Right atrium auricular region (tissue), 2 donors: ENCODE data around the gene PPP1R15A. TPM values are rescaled to one million over a fixed set of nuclear protein-coding genes. Genes with fewer than 3 reads are reported as not detected.

Experiments
- DNase-seq: peaks from one replicate; pipeline ENCODE4 v3.0.0-alpha.2; 2019; ENCODE audit warnings: low spot score
- H3K27ac ChIP-seq, 2 donors: fragments of 200-600 bp; sonication (generic); 1 replicate in 1 of 2; 2 replicates in 1 of 2; pipeline ENCODE4 v1.5.1; 2016 to 2019
- H3K27me3 ChIP-seq, 2 donors: fragments of 200-600 bp; sonication (generic); one replicate each; pipeline versions ENCODE4 v1.5.1 to v1.6.0; 2017 to 2019
- H3K36me3 ChIP-seq: fragments of 200-600 bp; sonication (generic); one replicate; pipeline ENCODE4 v1.5.1; 2016
- H3K4me1 ChIP-seq, 2 donors: fragments of 200-600 bp; sonication (generic); one replicate each; pipeline versions ENCODE4 v1.5.1 to v1.6.0; 2017 to 2019
- H3K4me3 ChIP-seq, 2 donors: fragments of 200-600 bp; sonication (generic); 1 replicate in 1 of 2; 2 replicates in 1 of 2; pipeline ENCODE4 v1.5.1; 2017 to 2019; ENCODE audit warnings: mild to moderate bottlenecking in 1 of 2, moderate library complexity in 1 of 2
- H3K9me3 ChIP-seq, 2 donors: fragments of 200-600 bp; sonication (generic); one replicate each; pipeline ENCODE4 v1.5.1; 2019
- CTCF ChIP-seq, 2 donors: fragments of 200-600 bp; sonication (generic); IDR thresholded peaks; one replicate each; pipeline ENCODE4 v1.5.1; 2019; ENCODE audit warnings: antibody characterized with exemption in 2 of 2
- total RNA-seq, 2 donors: library from RNA; depleted of rRNA; stranded (reverse); fragments of >200 nt; gene quantifications; one replicate each; pipeline ENCODE4 v1.1.0, GENCODE V29; 2016

Gene PPP1R15A
- 10 to 100 TPM; 55.0 to 97.6 TPM for total RNA-seq

- DNase-seq: peak; percentile 100
- Histone ChIP-seq H3K4me3 (peak within 1 kb of the TSS; percentile 88 to 95), H3K9me3 (no peaks in the 10 kb centered on the region), H3K36me3 (peaks cover 43% of the 10 kb centered on the region), H3K27me3 (no peaks in the 10 kb centered on the region), H3K27ac (peak within 1 kb of the TSS; percentile 99 to 100), H3K4me1 (peaks cover 0 to 55% of the 10 kb centered on the region in 2 donors)
- no peak for TF ChIP-seq CTCF (IDR thresholded peaks at IDR 0.05)
Observed at GRCh38 chr19:48872182-48872883, at the start of gene PPP1R15A. PPP1R15A (plus strand) TSS chr19:48872421; CDS start chr19:48873234, 813 bp downstream.

- TF ChIP-seq CTCF (IDR thresholded peaks at IDR 0.05): no peak
- peaks cover 0 to 14% of the 10 kb centered on the region in 2 donors for H3K4me1 ChIP-seq
Observed at GRCh38 chr19:48822514-48822913, 49.7 kb upstream of the PPP1R15A start.

GRCh38 chr19:48826606-48827020 is 45.6 kb upstream of the PPP1R15A start:
- Histone ChIP-seq H3K4me1 (no peaks in the 10 kb centered on the region), H3K36me3 (no peaks in the 10 kb centered on the region), H3K27ac (no peak overlapping the region), H3K4me3 (no peak overlapping the region), H3K27me3 (no peaks in the 10 kb centered on the region), H3K9me3 (no peaks in the 10 kb centered on the region)
- TF ChIP-seq CTCF (IDR thresholded peaks at IDR 0.05): no peak
- no peak for DNase-seq

More at GRCh38 chr19:48822514-48822913, 49.7 kb upstream of the PPP1R15A start:
- Histone ChIP-seq H3K27ac (no peak overlapping the region), H3K36me3 (no peaks in the 10 kb centered on the region), H3K27me3 (no peaks in the 10 kb centered on the region), H3K9me3 (no peaks in the 10 kb centered on the region), H3K4me3 (no peak overlapping the region)
- no peak for DNase-seq

- H3K9me3 ChIP-seq: no peaks in the 10 kb centered on the region
- no peak for DNase-seq
- H3K4me3 ChIP-seq: no peak overlapping the region
- no peaks in the 10 kb centered on the region for H3K4me1 ChIP-seq
- no peaks in the 10 kb centered on the region for H3K36me3 ChIP-seq
- H3K27ac ChIP-seq: no peak overlapping the region
- TF ChIP-seq CTCF (IDR thresholded peaks at IDR 0.05): no peak
- no peaks in the 10 kb centered on the region for H3K27me3 ChIP-seq
Observed at GRCh38 chr19:48830088-48830487, 42.1 kb upstream of the PPP1R15A start.

GRCh38 chr19:48830965-48831364 is 41.3 kb upstream of the PPP1R15A start:
- no peak overlapping the region for H3K27ac ChIP-seq
- no peaks in the 10 kb centered on the region for H3K36me3 ChIP-seq
- no peak for DNase-seq
- H3K4me3 ChIP-seq: no peak overlapping the region
- no peaks in the 10 kb centered on the region for H3K27me3 ChIP-seq
- no peak for TF ChIP-seq CTCF (IDR thresholded peaks at IDR 0.05)
- H3K4me1 ChIP-seq: peaks cover 0 to 7% of the 10 kb centered on the region in 2 donors
- no peaks in the 10 kb centered on the region for H3K9me3 ChIP-seq

GRCh38 chr19:48833049-48833448 is 39.2 kb upstream of the PPP1R15A start:
- no peaks in the 10 kb centered on the region for H3K9me3 ChIP-seq
- no peak overlapping the region for H3K4me3 ChIP-seq
- peaks cover 0 to 24% of the 10 kb centered on the region in 2 donors for H3K4me1 ChIP-seq
- no peak for DNase-seq
- H3K27me3 ChIP-seq: no peaks in the 10 kb centered on the region
- H3K36me3 ChIP-seq: no peaks in the 10 kb centered on the region
- H3K27ac ChIP-seq: no peak overlapping the region
- TF ChIP-seq CTCF (IDR thresholded peaks at IDR 0.05): no peak
